ENCODE results near the gene MESP1.

GRCh38 chr15:89732451-89733172 is 18.4 kb downstream of the MESP1 start:
- no peak for TF ChIP-seq POLR2A (IDR thresholded peaks at IDR 0.05; ENCODE audit: low read depth, low read length)
- no peak for TF ChIP-seq TAF1 (IDR thresholded peaks at IDR 0.05; ENCODE audit: borderline replicate concordance, low read depth, low read length)
- TF ChIP-seq POLR2AphosphoS5 (IDR thresholded peaks at IDR 0.05; ENCODE audit: low read depth, low read length), result no peak

All from GM12892 (cell line).